ENCODE data around the gene ABHD6.
"Not testable (repeated sequence)": the region's sequence is repeated elsewhere in the genome, so short reads cannot be mapped to it uniquely, and the experiment has no call there.

ABHD6 gene

GRCh38 chr3:58285334-58285733, 47.7 kb downstream of the ABHD6 start:
- no peak for DNase-seq

- no peak for DNase-seq
Observed at GRCh38 chr3:58287354-58287753, 49.8 kb downstream of the ABHD6 start.

GRCh38 chr3:58288011-58288728, 50.6 kb downstream of the ABHD6 start:
- DNase-seq: no peak

DNA sequence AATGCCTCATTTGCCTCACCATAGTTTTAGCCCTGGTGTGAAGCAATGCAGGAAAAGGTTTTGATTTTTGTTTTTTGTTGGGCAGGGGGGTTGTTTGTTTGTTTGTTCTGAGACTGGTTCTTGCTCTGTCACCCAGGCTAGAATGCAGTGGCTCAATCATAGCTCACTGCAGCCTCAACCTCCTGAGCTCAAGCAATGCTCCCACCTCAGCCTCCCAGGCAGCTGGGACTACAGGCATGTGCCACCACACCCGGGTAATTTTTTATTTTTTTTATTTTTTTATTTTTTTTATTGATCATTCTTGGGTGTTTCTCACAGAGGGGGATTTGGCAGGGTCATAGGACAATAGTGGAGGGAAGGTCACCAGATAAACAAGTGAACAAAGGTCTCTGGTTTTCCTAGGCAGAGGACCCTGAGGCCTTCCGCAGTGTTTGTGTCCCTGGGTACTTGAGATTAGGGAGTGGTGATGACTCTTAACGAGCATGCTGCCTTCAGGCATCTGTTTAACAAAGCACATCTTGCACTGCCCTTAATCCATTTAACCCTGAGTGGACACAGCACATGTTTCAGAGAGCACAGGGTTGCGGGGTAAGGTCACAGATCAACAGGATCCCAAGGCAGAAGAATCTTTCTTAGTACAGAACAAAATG, 51.5 kb downstream of the ABHD6 start:
- DNase-seq: not testable (repeated sequence)

DNA sequence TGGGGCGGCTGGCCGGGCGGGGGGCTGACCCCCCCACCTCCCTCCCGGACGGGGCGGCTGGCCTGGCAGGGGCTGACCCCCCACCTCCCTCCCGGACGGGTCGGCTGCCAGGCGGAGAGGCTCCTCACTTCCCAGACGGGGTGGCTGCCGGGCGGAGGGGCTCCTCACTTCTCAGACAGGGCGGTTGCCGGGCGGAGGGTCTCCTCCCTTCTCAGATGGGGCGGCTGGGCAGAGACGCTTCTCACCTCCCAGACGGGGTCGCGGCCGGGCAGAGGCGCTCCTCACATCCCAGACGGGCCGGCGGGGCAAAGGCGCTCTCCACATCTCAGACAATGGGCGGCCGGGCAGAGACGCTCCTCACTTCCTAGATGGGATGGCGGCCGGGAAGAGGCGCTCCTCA, 52.9 kb downstream of the ABHD6 start:
- DNase-seq: not testable (repeated sequence)

DNA sequence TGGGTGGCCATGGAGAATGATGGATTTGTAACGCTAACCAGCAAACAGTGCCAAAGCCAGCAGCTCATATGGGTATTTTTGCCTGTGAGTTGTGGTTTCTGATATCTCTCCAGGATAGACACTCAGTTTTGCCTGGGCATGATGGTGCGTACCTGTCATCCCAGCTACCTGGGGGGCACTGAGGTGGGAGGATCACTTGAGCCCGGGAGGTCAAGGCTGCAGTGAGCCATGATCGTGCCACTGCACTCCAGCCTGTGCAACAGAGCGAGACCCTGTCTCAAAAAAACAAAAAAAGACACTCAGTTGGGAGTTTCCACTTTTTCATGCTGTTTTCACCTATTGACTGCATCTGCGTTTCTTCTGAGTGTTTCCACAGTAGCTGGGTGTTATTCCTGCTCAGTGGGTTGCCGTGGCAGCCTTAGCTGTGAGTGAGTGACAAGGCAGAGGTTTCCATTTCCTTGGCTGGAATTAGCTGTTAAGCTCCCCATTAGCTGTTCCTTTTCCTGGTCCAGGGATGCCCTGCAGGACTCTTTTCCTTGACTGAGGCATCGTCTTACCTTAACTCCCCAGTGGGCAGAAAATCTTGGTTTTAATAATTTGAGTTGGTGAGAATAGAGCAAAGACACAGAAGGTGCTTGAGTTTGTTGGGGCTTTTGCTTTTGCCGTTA, 54.2 kb downstream of the ABHD6 start:
- DNase-seq: no peak

GRCh38 chr3:58292866-58293265, 55.3 kb downstream of the ABHD6 start:
- DNase-seq: no peak

DNA sequence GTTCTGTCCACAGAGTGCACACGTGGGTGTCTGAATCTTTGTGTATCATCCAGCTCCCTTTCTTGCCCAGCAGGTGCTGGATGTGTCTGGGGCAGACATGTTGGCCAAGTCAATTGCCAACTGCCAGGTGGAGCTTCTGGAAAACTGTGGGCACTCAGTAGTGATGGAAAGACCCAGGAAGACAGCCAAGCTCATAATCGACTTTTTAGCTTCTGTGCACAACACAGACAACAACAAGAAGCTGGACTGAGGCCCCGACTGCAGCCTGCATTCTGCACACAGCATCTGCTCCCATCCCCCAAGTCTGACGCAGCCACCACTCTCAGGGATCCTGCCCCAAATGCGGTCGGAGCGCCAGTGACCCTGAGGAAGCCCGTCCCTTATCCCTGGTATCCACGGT, 55.9 kb downstream of the ABHD6 start:
- no peak for DNase-seq

- DNase-seq: no peak
Observed at GRCh38 chr3:58296269-58296668, 58.7 kb downstream of the ABHD6 start.

GRCh38 chr3:58296843-58297242, 59.3 kb downstream of the ABHD6 start:
- no peak for DNase-seq

- no peak for DNase-seq
Observed at GRCh38 chr3:58298190-58298589, 60.6 kb downstream of the ABHD6 start.

DNA sequence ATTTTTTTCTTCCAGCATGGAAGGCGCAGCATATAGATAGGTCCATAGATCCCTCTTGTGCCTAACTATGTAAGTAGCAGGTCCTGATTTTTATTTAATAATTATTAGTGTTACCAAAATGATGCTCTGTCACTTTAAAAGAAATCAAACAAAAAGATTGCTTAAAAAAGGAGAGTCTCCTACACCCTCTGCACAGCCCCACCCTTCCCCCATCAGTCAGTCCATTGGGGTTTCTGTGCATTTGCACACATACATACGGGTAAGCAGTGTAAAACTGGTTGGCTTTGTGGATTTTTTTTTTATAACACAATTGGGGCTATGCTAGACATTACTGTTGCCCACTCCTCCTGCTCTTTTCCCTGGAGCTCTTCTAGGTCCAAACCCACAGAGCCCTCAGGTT, 61.5 kb downstream of the ABHD6 start:
- no peak for DNase-seq

DNA sequence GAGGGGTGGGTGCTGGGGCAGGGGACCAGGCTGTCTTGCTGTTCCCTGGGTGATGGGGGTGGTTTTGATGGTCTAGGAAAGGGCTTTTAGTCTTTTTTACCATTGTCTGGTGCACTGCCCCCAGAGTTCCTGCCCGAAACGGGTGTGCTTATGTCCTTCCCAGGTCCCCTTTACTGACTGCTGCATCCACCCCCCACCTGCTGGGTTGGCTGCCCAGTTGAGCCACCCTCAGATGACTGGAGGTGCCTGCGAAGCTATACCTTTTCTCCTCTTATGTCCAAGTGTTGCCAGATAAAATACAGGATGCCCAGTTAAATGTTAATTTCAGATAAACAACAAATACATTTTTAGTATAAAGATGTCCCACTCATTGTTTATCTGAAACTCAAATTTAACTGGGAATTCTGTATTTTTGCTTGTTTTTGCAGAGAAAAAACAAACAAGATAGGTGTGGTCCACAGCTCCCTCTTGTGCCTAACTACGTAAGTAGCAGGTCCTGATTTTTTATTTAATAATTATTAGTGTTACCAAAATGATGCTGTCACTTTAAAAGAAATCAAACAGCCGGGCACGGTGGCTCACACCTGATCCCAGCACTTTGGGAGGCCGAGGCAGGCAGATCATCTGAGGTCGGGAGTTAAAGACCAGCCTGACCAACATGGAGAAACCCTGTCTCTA, 62.4 kb downstream of the ABHD6 start:
- DNase-seq: no peak

DNA sequence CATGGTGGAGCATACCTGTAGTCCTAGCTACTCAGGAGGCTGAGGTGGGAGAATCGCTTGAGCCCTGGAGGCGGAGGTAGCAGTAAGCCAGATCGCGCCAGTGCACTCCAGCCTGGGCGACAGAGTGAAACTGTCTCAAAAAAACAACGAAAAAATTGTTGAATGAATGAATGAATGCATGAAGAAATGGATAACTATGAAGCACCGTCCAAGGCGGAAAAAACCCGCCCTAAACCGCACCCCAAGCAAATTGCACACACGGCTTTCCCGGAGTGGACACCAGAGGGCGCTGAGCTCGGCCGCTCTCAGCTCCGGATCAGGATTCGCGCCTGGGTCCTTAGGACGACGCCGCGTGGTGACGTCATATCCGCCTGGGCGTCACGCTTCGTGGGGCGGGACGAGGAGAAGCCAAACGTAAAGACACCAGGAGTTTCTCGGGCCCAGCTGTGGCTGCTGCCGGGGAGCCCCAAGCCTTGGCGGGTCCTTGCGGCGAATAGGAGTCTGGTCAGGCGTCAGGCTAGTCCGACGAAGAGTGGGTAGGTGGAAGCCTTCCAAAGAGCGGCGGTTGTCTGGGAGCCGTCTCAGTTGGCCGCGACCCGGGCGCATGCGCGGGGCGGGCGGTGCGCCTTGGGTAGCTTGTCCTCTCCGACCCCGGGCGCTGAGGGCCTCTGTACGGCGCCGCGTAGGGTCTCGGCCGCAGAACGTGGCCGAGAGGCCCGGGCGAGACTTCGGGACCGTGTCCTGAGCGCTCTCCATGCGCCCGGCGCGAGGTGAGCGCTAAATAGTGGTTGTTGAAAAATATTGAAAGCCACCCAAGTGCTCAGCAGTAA, 68.5 kb downstream of the ABHD6 start, which contains the start of the genes HTD2 and RPP14:
Gene HTD2 (plus strand): TSS at position 639 of the 830 bp plus-strand sequence. CDS start 11,094 bp downstream, outside the sequence.
Gene RPP14 (plus strand): TSS at position 364 of the 830 bp plus-strand sequence. CDS start 4,085 bp downstream, outside the sequence.
- peak; percentile 98 for DNase-seq

DNA sequence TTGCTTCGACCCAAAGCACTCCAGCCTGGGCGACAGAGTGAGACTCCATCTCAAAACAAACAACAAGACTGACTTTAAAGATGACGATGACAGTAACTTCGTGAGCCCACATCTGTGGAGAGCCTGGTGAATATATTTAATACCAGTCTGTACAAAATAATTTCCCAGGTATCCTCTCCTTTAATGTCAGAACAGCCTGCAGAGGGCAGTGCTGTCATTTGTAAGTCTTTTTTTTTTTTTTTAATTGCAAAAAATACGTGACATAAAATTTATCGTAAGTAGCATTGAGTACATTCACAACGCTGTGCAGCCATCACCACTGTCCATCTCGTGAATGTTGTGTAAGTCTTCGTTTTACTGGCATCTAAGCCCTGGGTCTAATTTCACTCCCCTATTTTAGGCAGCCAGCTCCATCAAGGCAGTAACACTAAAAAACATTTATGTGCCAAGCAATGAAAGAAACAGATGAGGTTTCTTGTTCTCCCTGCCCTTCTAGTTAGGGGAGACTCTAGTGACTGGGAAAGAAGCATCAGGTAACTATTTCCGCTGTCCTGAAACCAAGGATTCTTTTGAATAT, 70.1 kb downstream of the ABHD6 start:
- DNase-seq: no peak

DNA sequence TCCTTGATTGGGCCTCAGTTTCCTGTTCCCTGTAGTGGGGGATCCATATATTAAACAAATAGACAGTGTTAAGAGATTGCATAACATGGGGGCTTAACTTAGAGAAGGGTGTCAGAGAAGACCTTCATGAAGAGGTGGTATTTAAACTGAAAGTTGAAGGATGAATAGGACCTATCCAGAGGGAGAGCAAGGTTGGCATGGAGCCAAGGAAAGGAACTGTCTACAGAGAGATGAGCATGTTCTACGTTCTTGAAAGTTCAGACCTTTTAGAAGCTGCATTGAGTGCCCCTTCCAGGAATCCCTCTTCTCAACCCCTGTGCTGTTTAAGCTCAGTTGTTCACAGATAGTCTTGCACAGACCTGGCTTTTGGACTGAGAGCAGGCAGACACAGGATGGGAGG, 71.1 kb downstream of the ABHD6 start:
- DNase-seq: no peak

DNA sequence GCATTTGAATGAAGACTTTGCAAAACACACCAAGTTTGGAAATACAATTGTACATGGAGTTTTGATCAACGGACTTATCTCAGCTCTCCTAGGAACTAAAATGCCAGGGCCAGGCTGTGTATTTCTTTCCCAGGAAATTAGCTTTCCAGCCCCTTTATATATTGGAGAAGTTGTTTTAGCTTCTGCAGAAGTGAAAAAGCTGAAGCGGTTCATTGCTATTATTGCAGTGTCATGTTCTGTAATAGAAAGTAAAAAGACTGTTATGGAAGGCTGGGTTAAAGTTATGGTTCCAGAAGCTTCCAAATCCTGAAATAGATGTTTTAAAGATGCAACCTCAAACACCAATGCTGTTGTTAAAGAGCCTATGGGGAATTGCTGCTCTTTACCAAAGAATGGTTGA, 80.2 kb downstream of the ABHD6 start:
- no peak for DNase-seq

DNA sequence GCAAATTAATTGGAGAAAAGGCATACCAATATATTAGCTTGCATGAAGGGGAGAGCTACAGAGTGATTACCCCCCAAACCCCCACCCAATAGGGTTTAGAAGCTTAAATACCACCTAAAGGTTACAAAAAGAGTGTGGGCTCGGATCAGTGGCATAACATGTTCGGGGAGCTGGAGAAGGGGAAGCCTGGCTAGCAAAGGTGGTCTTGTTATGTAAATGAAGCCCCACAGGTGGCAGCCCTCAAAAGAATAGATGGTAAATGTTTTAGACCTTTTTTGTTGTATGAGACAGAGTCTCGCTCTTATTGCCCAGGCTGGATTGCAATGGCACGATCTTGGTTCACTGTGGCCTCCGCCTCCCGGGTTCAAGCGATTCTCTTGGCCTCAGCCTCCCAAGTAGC, 84.2 kb downstream of the ABHD6 start:
- DNase-seq: no peak

DNA sequence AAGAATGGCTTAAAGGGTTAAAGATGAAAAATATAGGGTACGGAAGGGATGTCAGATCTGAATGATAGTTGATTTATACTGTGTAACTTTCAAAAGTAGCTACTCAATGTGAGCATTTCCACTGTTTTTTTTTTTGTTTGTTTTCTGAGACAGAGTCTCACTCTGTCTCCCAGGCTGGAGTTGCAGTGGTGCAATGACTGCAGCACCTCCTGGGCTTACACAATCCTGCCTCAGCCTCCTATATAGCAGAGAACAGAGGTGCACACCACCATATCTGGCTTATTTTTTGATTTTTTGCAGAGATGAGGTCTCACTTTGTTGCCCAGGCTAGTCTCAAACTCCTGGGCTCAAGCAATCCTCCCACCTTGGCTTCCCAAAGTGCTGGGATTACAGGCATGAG, 85.2 kb downstream of the ABHD6 start:
- no peak for DNase-seq

DNA sequence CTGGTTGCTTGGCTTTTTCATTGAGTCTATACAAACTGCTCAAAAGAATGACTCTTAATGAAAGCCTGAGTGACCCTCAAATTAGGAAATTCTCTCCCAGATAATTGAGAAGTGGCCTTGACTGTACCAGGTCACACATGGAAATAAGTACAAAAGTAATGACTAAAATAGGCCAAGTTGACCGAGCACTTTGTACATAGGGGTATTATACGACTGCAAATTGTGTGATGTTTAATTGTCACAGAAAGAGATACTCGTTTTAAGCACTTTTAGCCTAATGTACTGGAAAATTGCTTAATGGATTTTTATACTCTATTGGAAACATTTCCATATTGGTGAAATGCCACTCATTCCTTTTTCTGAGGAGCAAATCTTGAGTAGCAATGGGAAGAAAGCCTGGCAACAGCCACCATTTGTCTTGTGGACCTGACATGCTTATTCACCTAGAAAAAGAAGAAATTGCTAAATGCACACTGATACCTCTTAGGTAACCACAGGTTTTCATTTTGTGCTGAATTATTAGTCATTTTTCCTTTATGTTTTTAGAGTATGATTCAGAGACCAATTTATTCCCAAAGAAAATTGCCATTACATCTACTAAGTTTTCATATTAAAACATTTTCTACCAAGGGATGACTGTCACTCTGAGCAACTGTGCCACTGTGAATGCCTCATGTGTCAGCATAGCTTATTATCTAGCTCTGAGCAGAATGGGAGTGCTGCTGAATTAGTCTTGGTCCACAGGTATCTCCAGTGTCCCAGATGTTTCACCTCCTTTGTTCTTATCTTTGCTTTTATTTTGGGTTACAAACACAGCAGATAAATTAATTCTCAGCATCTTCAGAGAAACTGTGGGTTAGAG, 86.2 kb downstream of the ABHD6 start:
- no peak for DNase-seq
